Lower lobe of right lung (tissue), 2 donors: ENCODE results near the gene COMT. TPM values are rescaled to one million over a fixed set of nuclear protein-coding genes. Genes with fewer than 3 reads are reported as not detected.

Experiments used
- ATAC-seq, 2 donors: fragments of 200-7000 bp; cut with Tn5 transposase; one replicate each; pipeline ENCODE4 v1.9.1; 2020 to 2022; ENCODE audit warnings: mild to moderate bottlenecking in 2 of 2, moderate library complexity in 2 of 2
- DNase-seq: peaks from one replicate; pipeline ENCODE4 v3.0.0-alpha.2; 2020
- H3K27ac ChIP-seq: fragments of 200-600 bp; one replicate; pipeline ENCODE4 v1.8.0; 2022
- H3K27me3 ChIP-seq: fragments of 200-600 bp; one replicate; pipeline ENCODE4 v1.8.0; 2022; ENCODE audit warnings: low read depth
- H3K36me3 ChIP-seq: fragments of 200-600 bp; one replicate; pipeline ENCODE4 v1.8.0; 2022; ENCODE audit warnings: mild to moderate bottlenecking
- H3K4me1 ChIP-seq: fragments of 200-600 bp; one replicate; pipeline ENCODE4 v1.8.0; 2022
- H3K4me3 ChIP-seq: fragments of 200-600 bp; one replicate; pipeline ENCODE4 v1.8.0; 2022; ENCODE audit warnings: mild to moderate bottlenecking
- H3K9me3 ChIP-seq: fragments of 200-600 bp; one replicate; pipeline ENCODE4 v1.8.0; 2022
- intact Hi-C: fragments of 100-400 bp; cut with DNase I; formaldehyde crosslinking; loops from one replicate; pipeline ENCODE4 v1.11.0; 2022
- total RNA-seq: library from RNA; stranded (reverse); fragmentation: NEBNext Ultra II Directional; extraction: Animal tissue kit (Norgen Biotek cat#: 25700); gene quantifications from one replicate; pipeline ENCODE4 v1.2.1, GENCODE V29; 2021
- TF ChIP-seq, protein P1 (sequence below): fragments of 200-600 bp; IDR thresholded peaks from one replicate; pipeline ENCODE4 v1.8.0; 2022; ENCODE audit warnings: antibody characterized with exemption, mild to moderate bottlenecking
- donor health status: DM: no; HTN: yes; CAD: no; lungs with severe emphysema.

The COMT gene
- total RNA-seq, 1 donor from 2014 or later: 235 TPM

DNA sequence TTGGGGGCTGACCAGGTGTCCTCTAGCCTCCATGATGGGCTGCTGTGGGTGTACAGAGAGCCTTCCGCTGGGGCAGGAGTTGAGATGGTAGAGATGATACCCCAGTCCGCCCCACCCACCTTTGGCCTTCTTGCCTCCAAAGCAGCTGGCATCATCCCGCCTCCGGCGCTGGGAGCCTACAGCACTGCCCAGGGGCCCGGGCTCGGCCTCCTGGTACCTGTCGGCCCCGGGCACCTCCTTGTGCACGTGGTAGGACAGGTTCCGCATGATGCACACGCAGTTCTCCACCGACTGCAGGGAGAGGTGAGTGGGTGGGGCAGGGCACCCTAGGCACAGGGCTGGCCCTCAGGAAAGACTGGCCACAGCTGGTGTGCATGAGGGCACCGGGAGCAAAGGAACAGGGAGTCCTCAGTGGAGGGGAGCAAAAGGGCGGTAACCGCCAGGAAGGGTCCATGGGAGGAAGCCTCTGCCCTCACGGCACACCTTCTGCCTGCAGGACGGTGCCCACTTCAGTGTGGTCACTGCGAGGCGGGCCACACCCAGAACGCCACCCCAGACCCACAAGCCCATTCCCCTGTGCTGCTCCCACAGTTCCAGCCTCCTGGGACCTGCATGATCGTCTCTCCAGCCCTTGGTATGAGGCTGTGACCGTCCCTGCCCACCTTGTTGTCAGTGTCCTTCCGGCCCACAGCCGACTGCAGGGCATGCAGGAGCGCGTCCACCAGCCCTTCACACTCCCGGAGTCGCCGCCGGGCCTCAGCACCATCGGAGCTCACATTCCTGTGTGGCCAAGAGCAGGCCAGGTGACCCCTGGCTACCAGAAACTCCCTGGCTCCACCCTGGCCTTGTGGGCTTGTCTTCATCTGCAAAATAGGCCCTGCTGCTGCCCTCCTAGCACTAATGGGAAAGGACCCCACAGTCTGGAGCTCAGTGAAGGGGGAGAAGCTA lies 36.0 kb downstream of the COMT start:
- peaks cover 24% of the 10 kb centered on the region for H3K36me3 ChIP-seq
- DNase-seq (no peak), ATAC-seq (no peak)
- no peaks in the 10 kb centered on the region for H3K27me3 ChIP-seq
- no peaks in the 10 kb centered on the region for H3K9me3 ChIP-seq
- TF ChIP-seq, protein P1, sequence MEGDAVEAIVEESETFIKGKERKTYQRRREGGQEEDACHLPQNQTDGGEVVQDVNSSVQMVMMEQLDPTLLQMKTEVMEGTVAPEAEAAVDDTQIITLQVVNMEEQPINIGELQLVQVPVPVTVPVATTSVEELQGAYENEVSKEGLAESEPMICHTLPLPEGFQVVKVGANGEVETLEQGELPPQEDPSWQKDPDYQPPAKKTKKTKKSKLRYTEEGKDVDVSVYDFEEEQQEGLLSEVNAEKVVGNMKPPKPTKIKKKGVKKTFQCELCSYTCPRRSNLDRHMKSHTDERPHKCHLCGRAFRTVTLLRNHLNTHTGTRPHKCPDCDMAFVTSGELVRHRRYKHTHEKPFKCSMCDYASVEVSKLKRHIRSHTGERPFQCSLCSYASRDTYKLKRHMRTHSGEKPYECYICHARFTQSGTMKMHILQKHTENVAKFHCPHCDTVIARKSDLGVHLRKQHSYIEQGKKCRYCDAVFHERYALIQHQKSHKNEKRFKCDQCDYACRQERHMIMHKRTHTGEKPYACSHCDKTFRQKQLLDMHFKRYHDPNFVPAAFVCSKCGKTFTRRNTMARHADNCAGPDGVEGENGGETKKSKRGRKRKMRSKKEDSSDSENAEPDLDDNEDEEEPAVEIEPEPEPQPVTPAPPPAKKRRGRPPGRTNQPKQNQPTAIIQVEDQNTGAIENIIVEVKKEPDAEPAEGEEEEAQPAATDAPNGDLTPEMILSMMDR: no peak
- no peaks in the 10 kb centered on the region for H3K4me1 ChIP-seq
- intact Hi-C loops: no loop called here
- H3K4me3 ChIP-seq: no peak overlapping the region
- H3K27ac ChIP-seq: no peak overlapping the region

DNA sequence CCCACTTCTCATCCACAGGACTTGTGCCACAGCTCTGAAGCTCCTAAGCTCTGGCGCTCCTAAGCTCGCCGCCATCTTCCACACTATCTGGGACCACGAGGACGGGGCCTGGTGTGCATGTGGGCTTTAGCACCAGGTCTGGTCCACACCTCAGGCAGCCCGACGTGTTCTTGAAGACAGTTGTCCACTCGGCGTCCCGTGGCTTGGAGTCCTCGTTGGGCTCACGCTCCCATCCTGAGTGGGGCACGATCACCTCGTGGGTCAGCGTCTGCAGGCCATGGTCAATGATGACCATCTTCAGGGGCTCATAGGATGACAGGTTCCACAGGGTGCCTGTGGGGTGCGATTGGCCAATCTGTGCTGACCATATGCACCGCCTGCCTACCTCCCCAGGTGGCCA lies 37.2 kb downstream of the COMT start:
- DNase-seq (no peak), ATAC-seq (no peak)
- Histone ChIP-seq H3K9me3 (no peaks in the 10 kb centered on the region), H3K36me3 (peaks cover 12% of the 10 kb centered on the region), H3K27me3 (no peaks in the 10 kb centered on the region), H3K27ac (no peak overlapping the region), H3K4me1 (no peaks in the 10 kb centered on the region), H3K4me3 (no peak overlapping the region)
- TF ChIP-seq, protein P1: no peak
- intact Hi-C loops: no loop called here

GRCh38 chr22:19979712-19980493 lies 38.3 kb downstream of the COMT start:
- no peak for ATAC-seq
- no peak overlapping the region for H3K4me3 ChIP-seq
- no peaks in the 10 kb centered on the region for H3K9me3 ChIP-seq
- intact Hi-C loops: no loop called here
- TF ChIP-seq, protein P1: no peak
- H3K4me1 ChIP-seq: peaks cover 6% of the 10 kb centered on the region
- DNase-seq: no peak
- no peaks in the 10 kb centered on the region for H3K27me3 ChIP-seq
- H3K36me3 ChIP-seq: peaks cover 10% of the 10 kb centered on the region
- no peak overlapping the region for H3K27ac ChIP-seq

DNA sequence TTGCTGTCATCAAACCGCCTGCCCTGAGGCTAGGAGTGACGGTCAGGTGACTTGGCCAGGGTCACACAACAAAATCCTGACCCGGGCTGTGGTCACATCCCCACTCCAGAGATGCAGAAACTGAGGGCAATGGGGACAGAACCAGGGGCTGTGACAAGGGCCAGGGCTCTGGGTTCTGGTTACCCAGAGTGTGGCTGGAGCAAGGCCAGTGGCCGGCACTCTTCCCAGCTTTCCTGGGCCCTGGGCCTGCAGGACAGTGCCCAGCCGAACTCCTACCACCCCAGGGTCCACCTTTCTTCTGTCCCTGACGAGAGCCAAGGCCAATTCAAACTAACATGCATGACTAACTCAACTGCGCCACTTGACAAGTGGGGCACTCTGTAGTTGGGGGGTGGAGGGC lies 39.2 kb downstream of the COMT start:
- intact Hi-C loops: no loop called here
- Histone ChIP-seq H3K4me1 (peaks cover 13% of the 10 kb centered on the region), H3K36me3 (peaks cover 10% of the 10 kb centered on the region), H3K27ac (no peak overlapping the region), H3K4me3 (no peak overlapping the region), H3K9me3 (no peaks in the 10 kb centered on the region), H3K27me3 (no peaks in the 10 kb centered on the region)
- TF ChIP-seq, protein P1: no peak
- DNase-seq: no peak
- no peak for ATAC-seq

- DNase-seq (no peak), ATAC-seq (no peak)
- intact Hi-C loops: no loop called here
- Histone ChIP-seq H3K9me3 (no peaks in the 10 kb centered on the region), H3K36me3 (peaks cover 10% of the 10 kb centered on the region), H3K4me1 (peaks cover 19% of the 10 kb centered on the region), H3K4me3 (no peak overlapping the region), H3K27me3 (no peaks in the 10 kb centered on the region), H3K27ac (no peak overlapping the region)
- TF ChIP-seq, protein P1: no peak
Observed at GRCh38 chr22:19981171-19981960, 39.8 kb downstream of the COMT start.
